PC-9 (cell line): Measurements from ENCODE around the gene RTP3. TPM values are rescaled to one million over a fixed set of nuclear protein-coding genes. Genes with fewer than 3 reads are reported as not detected.

ENCODE experiments used
- BruUV-seq: library from RNA; stranded (reverse); fragments of 400-500 nt; replicated peaks from 2 replicates; lab custom pipeline; 2021; lab: Mats Ljungman, UMichigan
- CTCF ChIA-PET: fragments of 300-600 bp; sonication (Branson Sonifier 250); formaldehyde crosslinking; loops from one replicate; lab custom pipeline; 2022; ENCODE audit warnings: antibody characterized with exemption; lab: Charles Lee
- POLR2A ChIA-PET: fragments of 300-600 bp; sonication (Branson Sonifier 250); formaldehyde crosslinking; loops from one replicate; lab custom pipeline; 2022; ENCODE audit warnings: antibody characterized with exemption; ENCODE audit not compliant: unreplicated experiment; lab: Charles Lee
- DNase-seq, 2 experiments: peaks; one replicate each; pipeline versions ENCODE4 v3.0.0 to v3.0.0-alpha.2; 2015 to 2022; ENCODE audit warnings: mixed read lengths in 1 of 2
- H2AFZ ChIP-seq: fragments of 200-600 bp; sonication (generic); 2 replicates; pipeline ENCODE4 v1.8.1; 2017; ENCODE audit warnings: antibody characterized with exemption
- H3F3A ChIP-seq: fragments of 200-600 bp; sonication (generic); 2 replicates; pipeline ENCODE4 v1.8.1; 2017; ENCODE audit warnings: antibody characterized with exemption, mild to moderate bottlenecking, low read depth; ENCODE audit not compliant: insufficient read depth
- H3K27ac ChIP-seq: fragments of 200-600 bp; sonication (generic); 2 replicates; pipeline ENCODE4 v1.6.1; 2016; ENCODE audit warnings: mixed run types
- H3K27me3 ChIP-seq: fragments of 200-600 bp; sonication (generic); 2 replicates; pipeline ENCODE4 v1.6.1; 2016; ENCODE audit warnings: low read depth, mixed run types; ENCODE audit not compliant: insufficient read depth
- H3K36me3 ChIP-seq: fragments of 200-600 bp; sonication (generic); 2 replicates; pipeline ENCODE4 v1.6.1; 2016; ENCODE audit warnings: low read depth, mixed run types
- H3K4me1 ChIP-seq: fragments of 200-600 bp; sonication (generic); replicated peaks from 2 replicates; pipeline ENCODE4 v1.6.1; 2016; ENCODE audit warnings: mixed run types; ENCODE audit not compliant: insufficient read depth
- H3K4me2 ChIP-seq: fragments of 200-600 bp; sonication (generic); 2 replicates; pipeline ENCODE4 v1.6.1; 2017; ENCODE audit warnings: mixed run types
- H3K4me3 ChIP-seq: fragments of 200-600 bp; sonication (generic); 2 replicates; pipeline ENCODE4 v1.6.1; 2016; ENCODE audit warnings: mixed run types
- H3K79me2 ChIP-seq: fragments of 200-600 bp; sonication (generic); 2 replicates; pipeline ENCODE4 v1.6.1; 2017; ENCODE audit warnings: low read depth, mixed run types
- H3K9me2 ChIP-seq: fragments of 200-600 bp; sonication (generic); 2 replicates; pipeline ENCODE4 v1.8.1; 2017; ENCODE audit warnings: mild to moderate bottlenecking; ENCODE audit not compliant: insufficient read depth
- H3K9me3 ChIP-seq: fragments of 200-600 bp; sonication (generic); 2 replicates; pipeline ENCODE4 v1.8.1; 2016; ENCODE audit warnings: low read depth; ENCODE audit not compliant: insufficient read depth
- H4K20me1 ChIP-seq: fragments of 200-600 bp; sonication (generic); 2 replicates; pipeline ENCODE4 v1.8.1; 2017; ENCODE audit not compliant: insufficient read depth
- CTCF ChIP-seq: fragments of 200-600 bp; sonication (generic); conservative IDR thresholded peaks from 2 replicates; pipeline ENCODE4 v1.6.1; 2017; ENCODE audit warnings: mixed run types, antibody characterized with exemption, mild to moderate bottlenecking, moderate library complexity
- EZH2 ChIP-seq: fragments of 200-600 bp; sonication (generic); IDR thresholded peaks from 2 replicates; pipeline ENCODE4 v1.8.0; 2017; ENCODE audit warnings: antibody characterized with exemption, low read depth
- intact Hi-C: fragments of 100-400 bp; cut with micrococcal nuclease; formaldehyde crosslinking; loops from one replicate; pipeline ENCODE4 v1.10.0; 2022; ENCODE audit not compliant: unreplicated experiment
- total RNA-seq: library from RNA; stranded (reverse); gene quantifications from 2 replicates; pipeline ENCODE4 v1.2.3, GENCODE V29; 2021

RTP3 gene
- total RNA-seq, 1 experiment from 2014 or later = not detected

GRCh38 chr3:46512191-46512749 lies 14.5 kb downstream of the RTP3 start:
- intact Hi-C loops = no loop called here
- Histone ChIP-seq H3K9me2 (no peaks in the 10 kb centered on the region), H3K4me2 (no peak overlapping the region), H3F3A (peaks cover 11% of the 10 kb centered on the region), H3K4me3 (no peak overlapping the region), H3K36me3 (no peaks in the 10 kb centered on the region), H3K79me2 (no peaks in the 10 kb centered on the region), H2AFZ (no peak overlapping the region), H3K27ac (no peak overlapping the region), H4K20me1 (no peaks in the 10 kb centered on the region), H3K4me1 (peaks cover 16% of the 10 kb centered on the region), H3K9me3 (no peaks in the 10 kb centered on the region), H3K27me3 (no peaks in the 10 kb centered on the region)
- CTCF ChIA-PET = no interaction called here
- no peak for DNase-seq
- POLR2A ChIA-PET = no interaction called here
- BruUV-seq = no TSS peak
- TF ChIP-seq CTCF (no peak), EZH2 (no peak)

GRCh38 chr3:46516521-46516920 lies 18.7 kb downstream of the RTP3 start:
- peak overlapping the region; percentile 75 for H3K27ac ChIP-seq
- intact Hi-C loops = loop anchor here (2.0 kb wide), 2 partner anchors 28 to 42 kb away; no protein-coding TSS in a partner anchor

More at GRCh38 chr3:46516521-46516920, 18.7 kb downstream of the RTP3 start:
- Histone ChIP-seq H3K4me1 (peaks cover 26% of the 10 kb centered on the region), H3K36me3 (no peaks in the 10 kb centered on the region), H3K27me3 (no peaks in the 10 kb centered on the region), H3K9me2 (no peaks in the 10 kb centered on the region), H2AFZ (no peak overlapping the region), H3K79me2 (no peaks in the 10 kb centered on the region), H3K9me3 (no peaks in the 10 kb centered on the region), H4K20me1 (no peaks in the 10 kb centered on the region), H3K4me2 (peak overlapping the region; percentile 24; the same call in 1 of the 2 replicates), H3K4me3 (no peak overlapping the region), H3F3A (peaks cover 22% of the 10 kb centered on the region)
- ChIA-PET POLR2A (interaction anchor here (0.6 to 0.7 kb wide), 3 partner anchors 190 to 1553 kb away, joined by 3 to 5 read pairs (median 4); no protein-coding TSS in a partner anchor), CTCF (interaction anchor here (0.6 to 1.5 kb wide), 4 partner anchors 26 to 152 kb away, joined by 4 to 12 read pairs (median 6); no protein-coding TSS in a partner anchor)
- TF ChIP-seq EZH2 (no peak), CTCF (no peak)
- BruUV-seq = no TSS peak
- DNase-seq = no peak
